ENCODE data around the gene KAT8. TPM values are rescaled to one million over a fixed set of nuclear protein-coding genes. Genes with fewer than 3 reads are reported as not detected.

Gene KAT8
- total RNA-seq = 10 to 100 TPM; 58.1 to 64.5 TPM

- peaks cover 28% of the 10 kb centered on the region for H3K4me1 Mint-ChIP-seq (ENCODE audit: low read depth)
- no peaks in the 10 kb centered on the region for H3K27me3 Mint-ChIP-seq (ENCODE audit: low read depth)
- peak; percentile 99 for DNase-seq
- H3K4me3 Mint-ChIP-seq = peak within 1 kb of the TSS; percentile 82
- no peaks in the 10 kb centered on the region for H3K9me3 Mint-ChIP-seq
- CTCF ChIA-PET = interaction anchor here (0.5 to 1.2 kb wide), 4 partner anchors 25 to 1438 kb away, joined by 3 to 4 read pairs (median 3); no protein-coding TSS in a partner anchor
- intact Hi-C loops (cut with micrococcal nuclease) = loop anchor here (1.0 kb wide), 6 partner anchors 23 to 752 kb away; partner anchors contain the start of genes STX4, VKORC1, ZNF646 and ZNF668
- H3K36me3 Mint-ChIP-seq (ENCODE audit: low read depth) = peaks cover 11% of the 10 kb centered on the region
- peak within 1 kb of the TSS; percentile 70 for H3K27ac Mint-ChIP-seq
Measured at GRCh38 chr16:31117384-31118222, at the start of gene KAT8. Gene KAT8, plus strand, starts transcription at chr16:31117664. Its CDS starts 18 bp downstream, at chr16:31117682.

GRCh38 chr16:31071861-31072260 lies 45.6 kb upstream of the KAT8 start:
- no peaks in the 10 kb centered on the region for H3K27me3 Mint-ChIP-seq (ENCODE audit: low read depth)
- intact Hi-C loops (cut with micrococcal nuclease) = loop anchor here (2.0 to 10.0 kb wide), 3 partner anchors 195 to 797 kb away; no protein-coding TSS in a partner anchor
- peak overlapping the region; percentile 88 for H3K4me3 Mint-ChIP-seq
- peak overlapping the region; percentile 88 for H3K27ac Mint-ChIP-seq
- H3K9me3 Mint-ChIP-seq = no peaks in the 10 kb centered on the region
- CTCF ChIA-PET = interaction anchor here (0.8 kb wide), 1 partner anchor 70 kb away, joined by 3 read pairs; no protein-coding TSS in a partner anchor
- peaks cover 12% of the 10 kb centered on the region for H3K36me3 Mint-ChIP-seq (ENCODE audit: low read depth)
- DNase-seq = peak; percentile 12
- H3K4me1 Mint-ChIP-seq (ENCODE audit: low read depth) = peaks cover 35% of the 10 kb centered on the region

DNA sequence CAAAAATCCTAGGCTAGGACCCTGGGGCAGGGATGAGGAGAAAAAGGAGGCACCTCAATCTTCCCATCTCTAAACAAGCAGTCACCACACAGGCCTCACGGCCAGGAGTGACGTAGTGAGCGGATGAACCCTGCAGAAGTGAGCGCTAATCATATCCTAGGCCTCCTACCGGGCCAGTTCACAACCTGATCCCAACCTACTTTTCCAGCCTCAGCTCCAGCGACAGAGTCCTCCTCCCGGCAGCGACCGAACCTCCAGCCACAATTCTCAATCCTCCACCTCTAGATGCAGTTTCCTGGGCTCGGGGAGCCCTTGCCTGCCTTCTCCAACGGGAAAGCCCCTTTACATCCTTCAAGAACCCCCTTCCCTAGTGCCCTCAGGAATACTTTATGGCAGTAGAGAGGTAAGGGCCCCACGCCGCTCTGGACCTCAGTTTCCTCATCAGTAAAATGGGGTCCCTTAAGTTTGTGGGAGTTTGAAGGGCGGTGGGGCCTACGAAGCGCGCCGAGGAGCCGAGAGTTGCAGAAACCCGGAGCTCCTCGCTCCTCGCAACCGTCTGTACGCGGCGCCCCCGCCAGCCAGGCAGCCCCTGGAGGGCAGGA lies 44.8 kb upstream of the KAT8 start:
- DNase-seq = peak; percentile 65
- peak overlapping the region; percentile 88 for H3K27ac Mint-ChIP-seq
- peaks cover 35% of the 10 kb centered on the region for H3K4me1 Mint-ChIP-seq (ENCODE audit: low read depth)
- H3K4me3 Mint-ChIP-seq = peak overlapping the region; percentile 88
- CTCF ChIA-PET = interaction anchor here (0.7 to 1.7 kb wide), 3 partner anchors 20 to 70 kb away, joined by 3 to 6 read pairs (median 3); partner anchors contain the start of gene KAT8
- no peaks in the 10 kb centered on the region for H3K9me3 Mint-ChIP-seq
- no peaks in the 10 kb centered on the region for H3K27me3 Mint-ChIP-seq (ENCODE audit: low read depth)
- H3K36me3 Mint-ChIP-seq (ENCODE audit: low read depth) = peaks cover 12% of the 10 kb centered on the region
- intact Hi-C loops (cut with micrococcal nuclease) = loop anchor here (1.0 to 10.0 kb wide), 5 partner anchors 107 to 796 kb away; no protein-coding TSS in a partner anchor

GRCh38 chr16:31073142-31073969 lies 44.1 kb upstream of the KAT8 start:
- Mint-ChIP-seq H3K9me3 (no peaks in the 10 kb centered on the region), H3K4me1 (ENCODE audit: low read depth) (peaks cover 37% of the 10 kb centered on the region), H3K27me3 (ENCODE audit: low read depth) (no peaks in the 10 kb centered on the region), H3K27ac (peak overlapping the region; percentile 93), H3K4me3 (peak overlapping the region; percentile 94), H3K36me3 (ENCODE audit: low read depth) (peaks cover 20% of the 10 kb centered on the region)
- CTCF ChIA-PET = interaction anchor here (0.6 to 1.7 kb wide), 4 partner anchors 20 to 131 kb away, joined by 3 to 6 read pairs (median 3); partner anchors contain the start of gene KAT8
- intact Hi-C loops (cut with micrococcal nuclease) = loop anchor here (1.0 to 10.0 kb wide), 5 partner anchors 106 to 795 kb away; no protein-coding TSS in a partner anchor
- DNase-seq = peak; percentile 94

DNA sequence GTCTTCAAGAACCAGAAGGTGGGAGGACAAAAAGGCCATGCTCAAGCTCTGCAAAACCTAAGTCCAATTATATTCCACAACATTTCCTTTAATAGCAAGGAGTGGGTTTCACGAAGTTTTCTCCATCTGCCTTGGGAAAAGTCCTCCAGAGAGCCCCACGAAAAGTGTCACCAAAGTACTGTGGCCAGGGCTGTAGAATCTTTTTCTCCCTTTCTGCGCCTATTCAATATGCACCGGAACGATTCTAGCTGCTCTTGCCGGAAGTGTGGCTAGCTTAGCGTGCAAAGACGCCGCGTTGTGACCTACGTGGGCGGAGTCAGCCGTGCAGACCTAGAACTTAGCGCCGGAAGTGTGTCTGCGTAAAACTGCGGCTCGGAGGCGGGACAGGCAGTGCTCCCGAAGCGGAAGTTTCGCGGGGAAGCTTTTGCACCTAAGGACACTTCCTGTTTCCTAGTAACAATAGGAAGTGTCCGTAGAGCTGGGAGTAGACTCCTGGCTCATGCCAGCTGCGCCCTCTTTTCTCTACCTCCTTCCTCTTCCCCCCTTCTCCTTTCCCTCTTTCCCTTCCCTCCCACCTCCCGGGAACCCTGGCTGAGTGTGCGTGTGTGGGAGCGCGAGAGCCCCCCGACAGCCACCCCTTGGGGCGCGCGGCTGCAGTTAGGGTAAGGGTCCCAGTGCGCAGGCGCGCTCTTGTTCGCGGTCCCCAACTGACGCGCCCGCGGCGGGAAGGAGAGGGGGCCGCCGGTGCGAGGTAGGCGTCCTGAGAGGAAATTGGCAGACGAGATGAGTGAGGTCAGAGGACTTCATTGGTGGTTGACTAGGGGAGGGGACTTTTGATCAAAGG lies 43.3 kb upstream of the KAT8 start, which contains the start of the genes ZNF646 and ZNF668:
TSS of gene ZNF646 (plus strand) at position 453 of the 844 bp plus-strand sequence. CDS start 1,903 bp downstream, outside the sequence.
TSS of gene ZNF668 (minus strand) at position 271 of the 844 bp plus-strand sequence. CDS start 9,781 bp downstream, outside the sequence.
- Mint-ChIP-seq H3K4me1 (ENCODE audit: low read depth) (peaks cover 31% of the 10 kb centered on the region), H3K36me3 (ENCODE audit: low read depth) (peaks cover 26% of the 10 kb centered on the region), H3K27ac (peak within 1 kb of the TSS; percentile 93), H3K4me3 (peak within 1 kb of the TSS; percentile 94), H3K9me3 (no peaks in the 10 kb centered on the region), H3K27me3 (ENCODE audit: low read depth) (no peaks in the 10 kb centered on the region)
- intact Hi-C loops (cut with micrococcal nuclease) = loop anchor here (1.0 to 10.0 kb wide), 14 partner anchors 20 to 795 kb away; partner anchors contain the start of genes ARMC5, KAT8, PHKG2 and SETD1A
- peak; percentile 99 for DNase-seq
- CTCF ChIA-PET = interaction anchor here (1.3 to 1.7 kb wide), 2 partner anchors 19 to 68 kb away, joined by 3 to 6 read pairs; no protein-coding TSS in a partner anchor

- Mint-ChIP-seq H3K4me1 (ENCODE audit: low read depth) (peaks cover 29% of the 10 kb centered on the region), H3K4me3 (peak overlapping the region; percentile 94), H3K9me3 (no peaks in the 10 kb centered on the region), H3K36me3 (ENCODE audit: low read depth) (peaks cover 29% of the 10 kb centered on the region), H3K27me3 (ENCODE audit: low read depth) (no peaks in the 10 kb centered on the region), H3K27ac (peak overlapping the region; percentile 93)
- CTCF ChIA-PET = no interaction called here
- intact Hi-C loops (cut with micrococcal nuclease) = loop anchor here (1.0 to 10.0 kb wide), 10 partner anchors 20 to 630 kb away; partner anchors contain the start of genes ARMC5, KAT8, PHKG2 and SETD1A
- DNase-seq = no peak
Measured at GRCh38 chr16:31074814-31075183, 42.7 kb upstream of the KAT8 start.

GRCh38 chr16:31076319-31076718 lies 41.1 kb upstream of the KAT8 start:
- Mint-ChIP-seq H3K27ac (no peak overlapping the region), H3K4me3 (peak overlapping the region; percentile 94), H3K27me3 (ENCODE audit: low read depth) (no peaks in the 10 kb centered on the region), H3K4me1 (ENCODE audit: low read depth) (peaks cover 33% of the 10 kb centered on the region), H3K9me3 (no peaks in the 10 kb centered on the region), H3K36me3 (ENCODE audit: low read depth) (peaks cover 32% of the 10 kb centered on the region)
- CTCF ChIA-PET = interaction anchor here (1.0 kb wide), 1 partner anchor 16 kb away, joined by 3 read pairs; no protein-coding TSS in a partner anchor
- intact Hi-C loops (cut with micrococcal nuclease) = loop anchor here (10.0 kb wide), 1 partner anchor 628 kb away; no protein-coding TSS in a partner anchor
- DNase-seq = no peak

GRCh38 chr16:31077024-31077423 lies 40.4 kb upstream of the KAT8 start:
- no peaks in the 10 kb centered on the region for H3K9me3 Mint-ChIP-seq
- peaks cover 29% of the 10 kb centered on the region for H3K4me1 Mint-ChIP-seq (ENCODE audit: low read depth)
- H3K27ac Mint-ChIP-seq = no peak overlapping the region
- DNase-seq = no peak
- intact Hi-C loops (cut with micrococcal nuclease) = loop anchor here (10.0 kb wide), 1 partner anchor 628 kb away; no protein-coding TSS in a partner anchor
- peaks cover 32% of the 10 kb centered on the region for H3K36me3 Mint-ChIP-seq (ENCODE audit: low read depth)
- CTCF ChIA-PET = no interaction called here
- no peak overlapping the region for H3K4me3 Mint-ChIP-seq
- no peaks in the 10 kb centered on the region for H3K27me3 Mint-ChIP-seq (ENCODE audit: low read depth)

DNA sequence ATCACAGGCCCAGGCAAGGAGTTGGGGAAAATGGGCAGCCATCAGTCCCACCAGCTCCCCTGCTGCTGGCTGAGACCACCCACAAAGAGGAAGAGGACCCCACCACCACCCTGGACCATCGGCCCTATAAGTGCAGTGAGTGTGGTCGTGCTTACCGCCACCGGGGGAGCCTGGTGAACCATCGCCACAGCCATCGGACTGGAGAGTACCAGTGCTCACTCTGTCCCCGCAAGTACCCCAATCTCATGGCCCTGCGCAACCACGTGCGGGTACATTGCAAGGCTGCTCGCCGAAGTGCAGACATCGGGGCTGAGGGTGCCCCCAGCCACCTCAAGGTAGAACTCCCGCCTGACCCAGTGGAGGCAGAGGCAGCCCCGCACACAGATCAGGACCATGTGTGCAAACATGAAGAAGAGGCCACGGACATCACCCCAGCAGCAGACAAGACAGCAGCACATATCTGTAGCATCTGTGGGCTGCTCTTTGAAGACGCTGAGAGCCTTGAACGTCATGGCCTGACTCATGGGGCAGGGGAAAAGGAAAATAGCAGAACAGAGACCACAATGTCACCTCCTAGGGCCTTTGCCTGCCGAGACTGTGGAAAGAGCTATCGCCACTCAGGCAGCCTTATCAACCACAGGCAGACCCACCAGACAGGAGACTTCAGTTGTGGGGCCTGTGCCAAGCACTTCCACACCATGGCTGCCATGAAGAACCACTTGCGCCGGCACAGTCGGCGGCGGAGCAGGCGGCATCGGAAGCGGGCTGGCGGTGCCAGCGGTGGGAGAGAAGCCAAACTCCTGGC lies 39.7 kb upstream of the KAT8 start:
- H3K27ac Mint-ChIP-seq = no peak overlapping the region
- H3K27me3 Mint-ChIP-seq (ENCODE audit: low read depth) = no peaks in the 10 kb centered on the region
- H3K9me3 Mint-ChIP-seq = no peaks in the 10 kb centered on the region
- H3K4me1 Mint-ChIP-seq (ENCODE audit: low read depth) = peaks cover 29% of the 10 kb centered on the region
- no peak overlapping the region for H3K4me3 Mint-ChIP-seq
- CTCF ChIA-PET = interaction anchor here (0.8 kb wide), 1 partner anchor 15 kb away, joined by 3 read pairs; no protein-coding TSS in a partner anchor
- H3K36me3 Mint-ChIP-seq (ENCODE audit: low read depth) = peaks cover 29% of the 10 kb centered on the region
- DNase-seq = no peak
- intact Hi-C loops (cut with micrococcal nuclease) = loop anchor here (10.0 kb wide), 1 partner anchor 627 kb away; no protein-coding TSS in a partner anchor

Data from activated naive CD4-positive, alpha-beta T cell treated with anti-CD3 and anti-CD28 coated beads for 36 hours (primary cell).